Measurements from ENCODE around the gene NTN3.

DNA sequence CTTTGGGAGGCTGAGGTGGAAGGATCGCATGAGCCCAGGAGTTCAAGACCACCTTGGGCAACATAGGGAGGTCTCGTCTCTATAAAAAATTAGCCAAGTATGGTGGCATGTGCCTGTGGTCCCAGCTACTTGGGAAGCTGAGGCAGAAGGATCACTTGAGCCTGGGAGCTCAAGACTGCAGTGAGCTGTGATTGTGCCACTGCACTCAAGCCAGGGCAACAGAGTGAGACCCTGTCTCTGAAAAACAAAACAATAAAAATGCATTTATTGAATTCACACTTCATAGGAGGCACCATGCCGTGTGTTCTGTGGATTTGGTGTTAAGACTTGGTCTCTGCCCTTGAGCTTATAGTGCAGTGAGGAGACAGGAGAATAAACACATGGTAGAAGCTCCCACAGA, 6.2 kb downstream of the NTN3 start:
- TF ChIP-seq CTCF (IDR thresholded peaks at IDR 0.05) (no peak), CEBPB (IDR thresholded peaks at IDR 0.05) (no peak), BHLHE40 (IDR thresholded peaks at IDR 0.05; ENCODE audit: low read depth, low read length) (no peak), RFX5 (IDR thresholded peaks at IDR 0.05) (no peak), POLR2A (IDR thresholded peaks at IDR 0.05; ENCODE audit: low read length) (no peak), SMC3 (IDR thresholded peaks at IDR 0.05) (no peak), KDM5A (IDR thresholded peaks at IDR 0.05) (no peak), REST (IDR thresholded peaks at IDR 0.05) (no peak)
- TF ChIP-seq, protein P1, sequence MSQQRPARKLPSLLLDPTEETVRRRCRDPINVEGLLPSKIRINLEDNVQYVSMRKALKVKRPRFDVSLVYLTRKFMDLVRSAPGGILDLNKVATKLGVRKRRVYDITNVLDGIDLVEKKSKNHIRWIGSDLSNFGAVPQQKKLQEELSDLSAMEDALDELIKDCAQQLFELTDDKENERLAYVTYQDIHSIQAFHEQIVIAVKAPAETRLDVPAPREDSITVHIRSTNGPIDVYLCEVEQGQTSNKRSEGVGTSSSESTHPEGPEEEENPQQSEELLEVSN (IDR thresholded peaks at IDR 0.05; ENCODE audit: borderline replicate concordance, low read depth): no peak
- TF ChIP-seq, protein P2, sequence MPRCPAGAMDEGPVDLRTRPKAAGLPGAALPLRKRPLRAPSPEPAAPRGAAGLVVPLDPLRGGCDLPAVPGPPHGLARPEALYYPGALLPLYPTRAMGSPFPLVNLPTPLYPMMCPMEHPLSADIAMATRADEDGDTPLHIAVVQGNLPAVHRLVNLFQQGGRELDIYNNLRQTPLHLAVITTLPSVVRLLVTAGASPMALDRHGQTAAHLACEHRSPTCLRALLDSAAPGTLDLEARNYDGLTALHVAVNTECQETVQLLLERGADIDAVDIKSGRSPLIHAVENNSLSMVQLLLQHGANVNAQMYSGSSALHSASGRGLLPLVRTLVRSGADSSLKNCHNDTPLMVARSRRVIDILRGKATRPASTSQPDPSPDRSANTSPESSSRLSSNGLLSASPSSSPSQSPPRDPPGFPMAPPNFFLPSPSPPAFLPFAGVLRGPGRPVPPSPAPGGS (IDR thresholded peaks at IDR 0.05): no peak
- TF ChIP-seq, protein P3, sequence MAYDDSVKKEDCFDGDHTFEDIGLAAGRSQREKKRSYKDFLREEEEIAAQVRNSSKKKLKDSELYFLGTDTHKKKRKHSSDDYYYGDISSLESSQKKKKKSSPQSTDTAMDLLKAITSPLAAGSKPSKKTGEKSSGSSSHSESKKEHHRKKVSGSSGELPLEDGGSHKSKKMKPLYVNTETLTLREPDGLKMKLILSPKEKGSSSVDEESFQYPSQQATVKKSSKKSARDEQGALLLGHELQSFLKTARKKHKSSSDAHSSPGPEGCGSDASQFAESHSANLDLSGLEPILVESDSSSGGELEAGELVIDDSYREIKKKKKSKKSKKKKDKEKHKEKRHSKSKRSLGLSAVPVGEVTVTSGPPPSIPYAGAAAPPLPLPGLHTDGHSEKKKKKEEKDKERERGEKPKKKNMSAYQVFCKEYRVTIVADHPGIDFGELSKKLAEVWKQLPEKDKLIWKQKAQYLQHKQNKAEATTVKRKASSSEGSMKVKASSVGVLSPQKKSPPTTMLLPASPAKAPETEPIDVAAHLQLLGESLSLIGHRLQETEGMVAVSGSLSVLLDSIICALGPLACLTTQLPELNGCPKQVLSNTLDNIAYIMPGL (CRISPR knock-in tag; IDR thresholded peaks at IDR 0.05; ENCODE audit: borderline replicate concordance): no peak

All from A549 (cell line).